Kidney (tissue), 14 donors: ENCODE results near the gene ACO2. TPM values are rescaled to one million over a fixed set of nuclear protein-coding genes. Genes with fewer than 3 reads are reported as not detected.

Experiments used
- DNase-seq, 5 donors: peaks; one replicate each; pipeline ENCODE4 v3.0.0-alpha.2; 2013 to 2020
- FAIRE-seq: peaks from 2 replicates; lab custom pipeline; 2012; peaks lifted over from hg19 to GRCh38; lab: Jason Lieb, UNC
- H3K27ac ChIP-seq, 2 donors: one replicate each; pipeline ENCODE4 v1.7.0; 2013; ENCODE audit warnings: low read depth in 2 of 2, low read length in 2 of 2, inconsistent platforms in 1 of 2
- H3K27me3 ChIP-seq: one replicate; pipeline ENCODE4 v1.7.1; 2013; ENCODE audit warnings: low read length, inconsistent platforms; ENCODE audit not compliant: control insufficient read depth, insufficient read depth
- H3K36me3 ChIP-seq, 3 donors: one replicate each; pipeline versions ENCODE4 v1.7.0 to v1.7.1; 2013; ENCODE audit warnings: low read length in 3 of 3, control low read depth in 1 of 3, inconsistent platforms in 1 of 3; ENCODE audit not compliant: insufficient read depth in 3 of 3, control insufficient read depth in 2 of 3
- H3K4me1 ChIP-seq, 3 donors: one replicate each; pipeline versions ENCODE4 v1.7.0 to v1.7.1; 2013; ENCODE audit warnings: low read length in 3 of 3, inconsistent platforms in 1 of 3, low read depth in 1 of 3; ENCODE audit not compliant: control insufficient read depth in 2 of 3, insufficient read depth in 2 of 3
- H3K4me3 ChIP-seq, 3 donors: one replicate each; pipeline versions ENCODE4 v1.7.0 to v1.8.1; 2013; ENCODE audit warnings: low read length in 3 of 3, control low read depth in 1 of 3, inconsistent platforms in 1 of 3
- H3K9ac ChIP-seq, 3 donors: one replicate each; pipeline versions ENCODE4 v1.7.0 to v1.7.1; 2013; ENCODE audit warnings: low read length in 3 of 3, control low read depth in 1 of 3, inconsistent platforms in 1 of 3
- H3K9me3 ChIP-seq, 3 donors: one replicate each; pipeline versions ENCODE4 v1.7.0 to v1.7.1; 2013; ENCODE audit warnings: low read length in 3 of 3, control low read depth in 1 of 3, inconsistent platforms in 1 of 3; ENCODE audit not compliant: control insufficient read depth in 2 of 3, insufficient read depth in 1 of 3
- intact Hi-C: fragments of 100-400 bp; cut with DNase I; formaldehyde crosslinking; loops from one replicate; pipeline ENCODE4 v1.11.1; 2022
- polyA plus RNA-seq: library from polyadenylated mRNA; stranded (reverse); fragments of 350-450 nt; fragmentation: Illumina TruSeq; extraction: RNeasy Lipid Tissue Mini Kit (QIAGEN cat#74804); gene quantifications from one replicate; pipeline ENCODE4 v1.2.3, GENCODE V29; 2014; ENCODE audit warnings: low read depth, low replicate concordance; ENCODE audit not compliant: insufficient read depth
- total RNA-seq: library from RNA; stranded (reverse); fragmentation: NEBNext Ultra II Directional; extraction: Animal tissue kit (Norgen Biotek cat#: 25700); gene quantifications from one replicate; pipeline ENCODE4 v1.2.1, GENCODE V29; 2021
- TF ChIP-seq, protein P1 (sequence below): IDR thresholded peaks from 3 replicates; pipeline ENCODE4 v1.5.1; 2012; ENCODE audit warnings: mild to moderate bottlenecking, moderate library complexity, borderline replicate concordance; ENCODE audit not compliant: insufficient read depth; ENCODE audit errors: extremely low read depth
- donor health status: control.
- donor health status: control.
- donor health status: control.
- donor health status: control.
- donor health status: control.
- donor health status: DM: yes; HTN: yes; CAD: no.
- donor health status: Normal renal cell carcinoma (clear cell type).

ACO2 gene
- total and polyA plus RNA-seq, 2 donors from 2014 or later: 119 to 262 TPM

GRCh38 chr22:41499624-41500280 lies 30.8 kb downstream of the ACO2 start:
- H3K9me3 ChIP-seq: no peaks in the 10 kb centered on the region
- H3K4me1 ChIP-seq: peaks cover 0 to 16% (median 9%) of the 10 kb centered on the region in 3 donors
- DNase-seq (peak in 1 of 5 donors; percentile 21), FAIRE-seq (no peak)
- peak overlapping the region; percentile 0 to 33 for H3K27ac ChIP-seq
- peaks cover 5 to 22% (median 14%) of the 10 kb centered on the region in 3 donors for H3K36me3 ChIP-seq
- no peak overlapping the region for H3K9ac ChIP-seq
- no peaks in the 10 kb centered on the region for H3K27me3 ChIP-seq
- intact Hi-C loops: no loop called here
- TF ChIP-seq, protein P1, sequence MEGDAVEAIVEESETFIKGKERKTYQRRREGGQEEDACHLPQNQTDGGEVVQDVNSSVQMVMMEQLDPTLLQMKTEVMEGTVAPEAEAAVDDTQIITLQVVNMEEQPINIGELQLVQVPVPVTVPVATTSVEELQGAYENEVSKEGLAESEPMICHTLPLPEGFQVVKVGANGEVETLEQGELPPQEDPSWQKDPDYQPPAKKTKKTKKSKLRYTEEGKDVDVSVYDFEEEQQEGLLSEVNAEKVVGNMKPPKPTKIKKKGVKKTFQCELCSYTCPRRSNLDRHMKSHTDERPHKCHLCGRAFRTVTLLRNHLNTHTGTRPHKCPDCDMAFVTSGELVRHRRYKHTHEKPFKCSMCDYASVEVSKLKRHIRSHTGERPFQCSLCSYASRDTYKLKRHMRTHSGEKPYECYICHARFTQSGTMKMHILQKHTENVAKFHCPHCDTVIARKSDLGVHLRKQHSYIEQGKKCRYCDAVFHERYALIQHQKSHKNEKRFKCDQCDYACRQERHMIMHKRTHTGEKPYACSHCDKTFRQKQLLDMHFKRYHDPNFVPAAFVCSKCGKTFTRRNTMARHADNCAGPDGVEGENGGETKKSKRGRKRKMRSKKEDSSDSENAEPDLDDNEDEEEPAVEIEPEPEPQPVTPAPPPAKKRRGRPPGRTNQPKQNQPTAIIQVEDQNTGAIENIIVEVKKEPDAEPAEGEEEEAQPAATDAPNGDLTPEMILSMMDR: no peak
- no peak overlapping the region for H3K4me3 ChIP-seq

DNA sequence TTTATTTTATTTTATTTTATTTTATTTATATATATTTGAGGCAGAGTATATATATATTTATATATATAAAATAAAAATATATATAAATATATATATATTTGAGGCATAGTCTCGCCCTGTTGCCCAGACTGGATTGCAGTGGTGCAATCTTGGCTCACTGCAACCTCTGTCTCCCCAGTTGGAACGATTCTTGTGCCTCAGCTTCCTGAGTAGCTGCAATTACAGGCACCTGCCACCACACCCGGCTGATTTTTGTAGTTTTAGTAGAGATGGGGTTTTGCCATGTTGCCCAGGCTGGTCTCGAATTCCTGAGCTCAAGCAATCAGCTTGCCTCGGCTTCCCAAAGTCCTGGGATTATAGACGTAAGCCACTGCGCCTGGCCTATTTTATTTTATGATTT lies 31.4 kb downstream of the ACO2 start:
- Histone ChIP-seq H3K27ac (no peak overlapping the region), H3K9ac (no peak overlapping the region), H3K4me1 (peaks cover 0 to 16% (median 9%) of the 10 kb centered on the region in 3 donors), H3K9me3 (no peaks in the 10 kb centered on the region), H3K36me3 (peaks cover 5 to 22% (median 14%) of the 10 kb centered on the region in 3 donors), H3K4me3 (no peak overlapping the region), H3K27me3 (no peaks in the 10 kb centered on the region)
- TF ChIP-seq, protein P1: no peak
- DNase-seq (no peak), FAIRE-seq (no peak)
- intact Hi-C loops: no loop called here

DNA sequence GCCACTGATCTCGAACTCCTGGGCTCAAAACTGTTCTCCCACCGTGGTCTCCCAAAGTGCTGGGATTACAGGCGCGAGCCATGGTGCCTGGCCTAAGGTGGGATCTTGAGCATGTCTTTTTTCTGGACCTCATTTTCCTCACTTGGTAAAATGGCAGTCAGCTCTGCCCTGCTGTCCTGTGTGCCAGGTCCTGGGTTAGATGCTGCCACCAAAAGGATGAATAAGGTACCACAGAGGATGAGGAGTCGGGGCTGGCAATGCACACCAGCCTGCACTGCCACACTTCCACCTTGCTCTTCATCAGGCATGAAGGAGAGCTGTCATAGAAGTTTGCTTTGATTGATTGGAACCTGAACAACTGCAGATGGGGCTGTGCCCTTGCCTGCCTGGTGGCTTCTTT lies 32.3 kb downstream of the ACO2 start:
- Histone ChIP-seq H3K36me3 (peaks cover 5 to 29% (median 16%) of the 10 kb centered on the region in 3 donors), H3K9ac (no peak overlapping the region), H3K27me3 (no peaks in the 10 kb centered on the region), H3K27ac (peak overlapping the region; percentile 25 to 45), H3K9me3 (no peaks in the 10 kb centered on the region), H3K4me3 (no peak overlapping the region), H3K4me1 (peaks cover 0 to 16% (median 9%) of the 10 kb centered on the region in 3 donors)
- no peak for DNase-seq
- TF ChIP-seq, protein P1: peak; percentile 21
- FAIRE-seq: no peak
- intact Hi-C loops: no loop called here
